Gastroesophageal sphincter (tissue), 4 donors: ENCODE data around the gene SEC22A. TPM values are rescaled to one million over a fixed set of nuclear protein-coding genes. Genes with fewer than 3 reads are reported as not detected.

Experiments used
- ATAC-seq: fragments of 150-250 bp; one replicate; pipeline ENCODE4 v1.9.1; 2016; ENCODE audit warnings: mild to moderate bottlenecking, moderate library complexity
- H3K27ac ChIP-seq, 4 donors: fragments of 200-600 bp; sonication (generic) in 3 of 4; 1 replicate in 3 of 4; 2 replicates in 1 of 4; pipeline ENCODE4 v1.5.1; 2016 to 2019
- H3K27me3 ChIP-seq: fragments of 200-600 bp; sonication (generic); one replicate; pipeline ENCODE4 v1.5.1; 2019
- H3K36me3 ChIP-seq, 2 donors: fragments of 200-600 bp; sonication (generic); one replicate each; pipeline ENCODE4 v1.5.1; 2019; ENCODE audit warnings: control low read depth in 1 of 2
- H3K4me1 ChIP-seq, 3 donors: fragments of 200-600 bp; sonication (generic); 1 replicate in 2 of 3; 2 replicates in 1 of 3; pipeline ENCODE4 v1.5.1; 2016 to 2019; ENCODE audit warnings: control low read depth in 2 of 3
- H3K4me3 ChIP-seq, 2 donors: fragments of 200-600 bp; sonication (generic); one replicate each; pipeline ENCODE4 v1.5.1; 2019; ENCODE audit warnings: mild to moderate bottlenecking in 1 of 2, moderate library complexity in 1 of 2
- H3K9me3 ChIP-seq, 3 donors: fragments of 200-600 bp; sonication (generic); one replicate each; pipeline ENCODE4 v1.5.1; 2017 to 2019; ENCODE audit warnings: control low read depth in 2 of 3
- CTCF ChIP-seq, 4 experiments: fragments of 200-600 bp in 2 of 4; fragments of 450-650 bp in 2 of 4; sonication (generic) in 1 of 4; IDR thresholded peaks; one replicate each; pipeline ENCODE4 v1.5.1; 2017 to 2019; ENCODE audit warnings: antibody characterized with exemption in 4 of 4, mild to moderate bottlenecking in 2 of 4, moderate library complexity in 2 of 4
- EP300 ChIP-seq: sonication (generic); formaldehyde crosslinking; IDR thresholded peaks from one replicate; pipeline ENCODE4 v1.6.1; 2017; ENCODE audit warnings: antibody characterized with exemption, mild to moderate bottlenecking
- POLR2A ChIP-seq, 2 donors: fragments of 450-650 bp; IDR thresholded peaks; one replicate each; pipeline ENCODE4 v1.6.1; 2017; ENCODE audit warnings: antibody characterized with exemption in 2 of 2, mild to moderate bottlenecking in 2 of 2, moderate library complexity in 1 of 2
- POLR2AphosphoS5 ChIP-seq: sonication (generic); formaldehyde crosslinking; IDR thresholded peaks from one replicate; pipeline ENCODE4 v1.6.1; 2017; ENCODE audit warnings: antibody characterized with exemption
- WGBS, 2 donors: methylation state at CpG; one replicate each; pipeline ENCODE4 v1.1.5; 2018; ENCODE audit warnings: low coverage in 1 of 2; 5-methylcytosine and 5-hydroxymethylcytosine counted together
- total RNA-seq, 4 donors: library from RNA; depleted of rRNA; stranded (reverse); fragments of >200 nt; gene quantifications; one replicate each; pipeline ENCODE4 v1.1.0, GENCODE V29; 2016

Gene SEC22A
- total RNA-seq, 4 donors from 2014 or later: 17.3 to 32.2 (median 23.9) TPM

GRCh38 chr3:123158899-123159390 lies 42.8 kb upstream of the SEC22A start:
- H3K27me3 ChIP-seq: no peaks in the 10 kb centered on the region
- WGBS, 2 donors: 92% methylated on average over 8 to 10 of the region's 10 CpGs
- H3K27ac ChIP-seq: no peak overlapping the region
- H3K4me1 ChIP-seq: no peaks in the 10 kb centered on the region
- H3K9me3 ChIP-seq: no peaks in the 10 kb centered on the region
- H3K4me3 ChIP-seq: no peak overlapping the region
- H3K36me3 ChIP-seq: peaks cover 0 to 100% of the 10 kb centered on the region in 2 donors
- ATAC-seq: no peak
- TF ChIP-seq POLR2A (IDR thresholded peaks at IDR 0.05) (no peak), CTCF (IDR thresholded peaks at IDR 0.05) (no peak), POLR2AphosphoS5 (no peak), EP300 (no peak)

- ATAC-seq: no peak
- Histone ChIP-seq H3K4me3 (no peak overlapping the region), H3K27me3 (no peaks in the 10 kb centered on the region), H3K36me3 (peaks cover 0 to 100% of the 10 kb centered on the region in 2 donors), H3K9me3 (no peaks in the 10 kb centered on the region), H3K27ac (no peak overlapping the region), H3K4me1 (no peaks in the 10 kb centered on the region)
- TF ChIP-seq POLR2AphosphoS5: no peak
- 68 to 88% methylated on average over 7 of the region's 9 CpGs for WGBS, 2 donors
Measured at GRCh38 chr3:123159926-123160635, 41.7 kb upstream of the SEC22A start.

- Histone ChIP-seq H3K4me3 (no peak overlapping the region), H3K4me1 (no peaks in the 10 kb centered on the region), H3K9me3 (no peaks in the 10 kb centered on the region), H3K27me3 (no peaks in the 10 kb centered on the region), H3K27ac (no peak overlapping the region), H3K36me3 (peaks cover 0 to 92% of the 10 kb centered on the region in 2 donors)
- no peak for TF ChIP-seq POLR2A (IDR thresholded peaks at IDR 0.05)
- no peak for TF ChIP-seq CTCF (IDR thresholded peaks at IDR 0.05)
- TF ChIP-seq POLR2AphosphoS5: no peak
- TF ChIP-seq EP300: no peak
- WGBS, 2 donors: no CpG with 5 or more reads among the region's 7 CpGs
- no peak for ATAC-seq
Measured at GRCh38 chr3:123161167-123161566, 40.6 kb upstream of the SEC22A start.

GRCh38 chr3:123163141-123163540 lies 38.6 kb upstream of the SEC22A start:
- H3K36me3 ChIP-seq: peaks cover 0 to 84% of the 10 kb centered on the region in 2 donors
- TF ChIP-seq CTCF (IDR thresholded peaks at IDR 0.05): no peak
- no peak for TF ChIP-seq POLR2A (IDR thresholded peaks at IDR 0.05)
- no peak for TF ChIP-seq POLR2AphosphoS5
- TF ChIP-seq EP300: no peak
- no peak overlapping the region for H3K27ac ChIP-seq
- no peaks in the 10 kb centered on the region for H3K27me3 ChIP-seq
- H3K4me1 ChIP-seq: no peaks in the 10 kb centered on the region
- ATAC-seq: no peak
- H3K4me3 ChIP-seq: no peak overlapping the region
- H3K9me3 ChIP-seq: no peaks in the 10 kb centered on the region
- WGBS, 2 donors: 71 to 80% methylated on average over 1 of the region's 4 CpGs

GRCh38 chr3:123165163-123165562 lies 36.6 kb upstream of the SEC22A start:
- WGBS, 2 donors: 93 to 100% methylated on average over 1 of the region's 1 CpG
- peaks cover 0 to 9% (median 0%) of the 10 kb centered on the region in 3 donors for H3K4me1 ChIP-seq
- TF ChIP-seq CTCF (IDR thresholded peaks at IDR 0.05) (no peak), EP300 (no peak), POLR2A (IDR thresholded peaks at IDR 0.05) (no peak), POLR2AphosphoS5 (no peak)
- no peak overlapping the region for H3K27ac ChIP-seq
- H3K9me3 ChIP-seq: no peaks in the 10 kb centered on the region
- no peak for ATAC-seq
- no peaks in the 10 kb centered on the region for H3K27me3 ChIP-seq
- no peak overlapping the region for H3K4me3 ChIP-seq
- H3K36me3 ChIP-seq: peaks cover 0 to 64% of the 10 kb centered on the region in 2 donors
